WTC11 (cell line): ENCODE results near the gene OBSCN. TPM values are rescaled to one million over a fixed set of nuclear protein-coding genes. Genes with fewer than 3 reads are reported as not detected.

Source experiments
- ATAC-seq: fragments of 200-7000 bp; cut with Tn5 transposase; 2 replicates; pipeline ENCODE4 v1.10.0; 2021; ENCODE audit warnings: mild to moderate bottlenecking, moderate library complexity
- CTCF ChIA-PET: fragments of 300-600 bp; sonication (Branson Sonifier 250); formaldehyde crosslinking; loops from one replicate; lab custom pipeline; 2021; ENCODE audit warnings: antibody characterized with exemption; lab: Charles Lee
- POLR2A ChIA-PET: fragments of 350-600 bp; sonication (Branson Sonifier 250); formaldehyde crosslinking; loops from one replicate; lab custom pipeline; 2021; ENCODE audit warnings: antibody characterized with exemption; lab: Charles Lee
- DNase-seq: peaks from one replicate; pipeline ENCODE4 v3.0.0; 2021; ENCODE audit warnings: low spot score
- H3K27ac Mint-ChIP-seq: 2 replicates; pipeline ENCODE4 v1.8.0; 2021; ENCODE audit warnings: mixed read lengths
- H3K27me3 Mint-ChIP-seq: 2 replicates; pipeline ENCODE4 v1.8.0; 2021; ENCODE audit warnings: low read depth, mild to moderate bottlenecking, moderate library complexity, mixed read lengths
- H3K36me3 Mint-ChIP-seq: 2 replicates; pipeline ENCODE4 v1.8.0; 2021; ENCODE audit warnings: mixed read lengths
- H3K4me1 Mint-ChIP-seq: 2 replicates; pipeline ENCODE4 v1.8.0; 2022; ENCODE audit warnings: mixed read lengths
- H3K4me3 Mint-ChIP-seq: 2 replicates; pipeline ENCODE4 v1.8.0; 2021; ENCODE audit warnings: mild to moderate bottlenecking, moderate library complexity, mixed read lengths
- H3K9me3 Mint-ChIP-seq: 2 replicates; pipeline ENCODE4 v1.8.0; 2021; ENCODE audit warnings: mixed read lengths
- CBFB ChIP-seq: sonication (generic); formaldehyde crosslinking; IDR thresholded peaks from 2 replicates; pipeline ENCODE4 v1.8.1; 2022; ENCODE audit warnings: mild to moderate bottlenecking, low read depth, missing genetic modification reagents
- ELF4 ChIP-seq: sonication (generic); formaldehyde crosslinking; IDR thresholded peaks from 2 replicates; pipeline ENCODE4 v1.8.1; 2022; ENCODE audit warnings: low read depth, mild to moderate bottlenecking, moderate library complexity, missing genetic modification reagents
- FOXK1 ChIP-seq: sonication (generic); formaldehyde crosslinking; IDR thresholded peaks from 2 replicates; pipeline ENCODE4 v1.8.0; 2022; ENCODE audit warnings: mild to moderate bottlenecking, moderate library complexity, missing genetic modification reagents
- HMGA2 ChIP-seq: fragments of 250-450 bp; sonication (Bioruptor Pico); IDR thresholded peaks from 2 replicates; pipeline ENCODE4 v1.4.0; 2021; ENCODE audit warnings: mild to moderate bottlenecking, moderate library complexity
- SMAD3 ChIP-seq: sonication (generic); formaldehyde crosslinking; IDR thresholded peaks from 2 replicates; pipeline ENCODE4 v1.8.0; 2022; ENCODE audit warnings: missing genetic modification reagents, mild to moderate bottlenecking, borderline replicate concordance
- ZNF219 ChIP-seq: sonication (generic); formaldehyde crosslinking; IDR thresholded peaks from 2 replicates; pipeline ENCODE4 v1.8.0; 2023; ENCODE audit warnings: missing genetic modification reagents, mild to moderate bottlenecking, borderline replicate concordance
- ZNF423 ChIP-seq: fragments of 250-450 bp; sonication (Bioruptor Pico); IDR thresholded peaks from 2 replicates; pipeline ENCODE4 v2.1.2; 2022; ENCODE audit warnings: mild to moderate bottlenecking, moderate library complexity
- total RNA-seq: library from RNA; stranded (reverse); gene quantifications from 3 replicates; pipeline ENCODE4 v1.2.3, GENCODE V29; 2021
- TF ChIP-seq, protein P1 (sequence below): fragments of 200-600 bp; IDR thresholded peaks from 2 replicates; pipeline ENCODE4 v1.8.0; 2022; ENCODE audit warnings: antibody characterized with exemption
- TF ChIP-seq, protein P2 (sequence below): sonication (generic); formaldehyde crosslinking; IDR thresholded peaks from 2 replicates; pipeline ENCODE4 v1.8.0; 2022; ENCODE audit warnings: missing genetic modification reagents
- TF ChIP-seq, protein P3 (sequence below): sonication (generic); formaldehyde crosslinking; IDR thresholded peaks from 2 replicates; pipeline ENCODE4 v1.8.0; 2022; ENCODE audit warnings: mild to moderate bottlenecking, missing genetic modification reagents
- TF ChIP-seq, protein P4 (sequence below): sonication (generic); formaldehyde crosslinking; IDR thresholded peaks from 2 replicates; pipeline ENCODE4 v1.8.1; 2023; ENCODE audit warnings: mild to moderate bottlenecking, missing genetic modification reagents, moderate library complexity
- TF ChIP-seq, protein P5 (sequence below): fragments of 250-450 bp; sonication (Bioruptor Pico); conservative IDR thresholded peaks from 2 replicates; pipeline ENCODE4 v1.9.0; 2021; ENCODE audit warnings: mild to moderate bottlenecking
- TF ChIP-seq, protein P6 (sequence below): fragments of 250-450 bp; sonication (Bioruptor Pico); IDR thresholded peaks from 2 replicates; pipeline ENCODE4 v1.9.0; 2021; ENCODE audit warnings: mild to moderate bottlenecking
- TF ChIP-seq, protein P7 (sequence below): fragments of 250-450 bp; sonication (Bioruptor Pico); IDR thresholded peaks from 2 replicates; pipeline ENCODE4 v1.9.0; 2021; ENCODE audit warnings: mild to moderate bottlenecking, borderline replicate concordance
- TF ChIP-seq, protein P8 (sequence below): sonication (generic); formaldehyde crosslinking; IDR thresholded peaks from 2 replicates; pipeline ENCODE4 v1.8.1; 2022; ENCODE audit warnings: missing genetic modification reagents, borderline replicate concordance

OBSCN gene
- total RNA-seq, 1 experiment from 2014 or later, result 38.8 TPM

DNA sequence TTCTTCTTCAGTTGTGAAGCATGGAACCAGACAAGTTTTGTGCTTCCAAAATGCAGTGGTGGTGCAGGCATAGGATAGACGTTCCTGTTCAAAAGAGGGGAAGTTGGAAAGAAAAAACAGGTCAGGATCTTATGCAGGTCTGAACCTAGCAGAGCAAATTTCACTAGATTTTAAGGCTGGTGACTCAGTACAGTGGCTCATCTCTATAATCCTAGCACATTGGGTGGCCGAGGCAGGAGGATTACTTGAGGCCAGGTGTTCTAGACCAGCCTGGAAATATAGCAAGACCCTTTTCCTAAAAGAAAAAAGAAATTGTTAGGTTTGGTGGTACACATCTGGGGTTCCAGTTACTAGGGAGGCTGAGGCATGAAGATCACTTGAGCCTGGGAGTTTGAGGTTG, 88.1 kb downstream of the OBSCN start:
- H3K36me3 Mint-ChIP-seq, result peaks cover 77% of the 10 kb centered on the region
- H3K4me3 Mint-ChIP-seq, result no peak overlapping the region
- CTCF ChIA-PET, result no interaction called here
- ATAC-seq (no peak), DNase-seq (no peak)
- POLR2A ChIA-PET, result no interaction called here
- H3K9me3 Mint-ChIP-seq, result peaks cover 68% of the 10 kb centered on the region
- no peak for TF ChIP-seq FOXK1 (CRISPR knock-in tag)
- TF ChIP-seq, protein P1, sequence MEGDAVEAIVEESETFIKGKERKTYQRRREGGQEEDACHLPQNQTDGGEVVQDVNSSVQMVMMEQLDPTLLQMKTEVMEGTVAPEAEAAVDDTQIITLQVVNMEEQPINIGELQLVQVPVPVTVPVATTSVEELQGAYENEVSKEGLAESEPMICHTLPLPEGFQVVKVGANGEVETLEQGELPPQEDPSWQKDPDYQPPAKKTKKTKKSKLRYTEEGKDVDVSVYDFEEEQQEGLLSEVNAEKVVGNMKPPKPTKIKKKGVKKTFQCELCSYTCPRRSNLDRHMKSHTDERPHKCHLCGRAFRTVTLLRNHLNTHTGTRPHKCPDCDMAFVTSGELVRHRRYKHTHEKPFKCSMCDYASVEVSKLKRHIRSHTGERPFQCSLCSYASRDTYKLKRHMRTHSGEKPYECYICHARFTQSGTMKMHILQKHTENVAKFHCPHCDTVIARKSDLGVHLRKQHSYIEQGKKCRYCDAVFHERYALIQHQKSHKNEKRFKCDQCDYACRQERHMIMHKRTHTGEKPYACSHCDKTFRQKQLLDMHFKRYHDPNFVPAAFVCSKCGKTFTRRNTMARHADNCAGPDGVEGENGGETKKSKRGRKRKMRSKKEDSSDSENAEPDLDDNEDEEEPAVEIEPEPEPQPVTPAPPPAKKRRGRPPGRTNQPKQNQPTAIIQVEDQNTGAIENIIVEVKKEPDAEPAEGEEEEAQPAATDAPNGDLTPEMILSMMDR, result no peak
- TF ChIP-seq ZNF423 (CRISPR knock-in tag), result no peak
- TF ChIP-seq CBFB (CRISPR knock-in tag), result no peak
- no peaks in the 10 kb centered on the region for H3K4me1 Mint-ChIP-seq
- no peaks in the 10 kb centered on the region; the same call in none of the 2 replicates for H3K27me3 Mint-ChIP-seq
- no peak overlapping the region for H3K27ac Mint-ChIP-seq

DNA sequence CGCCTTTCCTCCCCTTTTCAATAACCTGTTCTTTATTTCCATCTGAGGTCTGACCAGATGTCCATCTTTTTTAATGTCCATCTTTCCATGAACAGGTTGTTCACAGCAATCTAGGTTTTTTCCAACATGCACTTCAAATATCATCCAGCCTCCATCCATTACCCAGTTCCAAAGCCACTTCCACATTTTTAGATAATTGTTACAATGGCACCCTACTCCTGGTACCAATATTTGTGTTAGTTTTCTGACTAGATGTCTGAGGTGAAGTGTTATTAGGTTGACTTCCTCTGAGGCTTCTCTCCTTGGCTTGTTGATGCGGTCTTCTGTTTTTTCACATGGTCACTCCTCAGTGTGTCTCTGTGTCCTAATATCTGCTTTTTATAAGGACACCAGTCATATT, 89.4 kb downstream of the OBSCN start:
- peaks cover 90% of the 10 kb centered on the region for H3K36me3 Mint-ChIP-seq
- POLR2A ChIA-PET, result no interaction called here
- peaks cover 80% of the 10 kb centered on the region for H3K9me3 Mint-ChIP-seq
- H3K27ac Mint-ChIP-seq, result no peak overlapping the region
- no peak overlapping the region for H3K4me3 Mint-ChIP-seq
- peaks cover 3% of the 10 kb centered on the region for H3K27me3 Mint-ChIP-seq
- no peaks in the 10 kb centered on the region for H3K4me1 Mint-ChIP-seq
- ATAC-seq (no peak), DNase-seq (no peak)
- CTCF ChIA-PET, result no interaction called here
- TF ChIP-seq, protein P2, sequence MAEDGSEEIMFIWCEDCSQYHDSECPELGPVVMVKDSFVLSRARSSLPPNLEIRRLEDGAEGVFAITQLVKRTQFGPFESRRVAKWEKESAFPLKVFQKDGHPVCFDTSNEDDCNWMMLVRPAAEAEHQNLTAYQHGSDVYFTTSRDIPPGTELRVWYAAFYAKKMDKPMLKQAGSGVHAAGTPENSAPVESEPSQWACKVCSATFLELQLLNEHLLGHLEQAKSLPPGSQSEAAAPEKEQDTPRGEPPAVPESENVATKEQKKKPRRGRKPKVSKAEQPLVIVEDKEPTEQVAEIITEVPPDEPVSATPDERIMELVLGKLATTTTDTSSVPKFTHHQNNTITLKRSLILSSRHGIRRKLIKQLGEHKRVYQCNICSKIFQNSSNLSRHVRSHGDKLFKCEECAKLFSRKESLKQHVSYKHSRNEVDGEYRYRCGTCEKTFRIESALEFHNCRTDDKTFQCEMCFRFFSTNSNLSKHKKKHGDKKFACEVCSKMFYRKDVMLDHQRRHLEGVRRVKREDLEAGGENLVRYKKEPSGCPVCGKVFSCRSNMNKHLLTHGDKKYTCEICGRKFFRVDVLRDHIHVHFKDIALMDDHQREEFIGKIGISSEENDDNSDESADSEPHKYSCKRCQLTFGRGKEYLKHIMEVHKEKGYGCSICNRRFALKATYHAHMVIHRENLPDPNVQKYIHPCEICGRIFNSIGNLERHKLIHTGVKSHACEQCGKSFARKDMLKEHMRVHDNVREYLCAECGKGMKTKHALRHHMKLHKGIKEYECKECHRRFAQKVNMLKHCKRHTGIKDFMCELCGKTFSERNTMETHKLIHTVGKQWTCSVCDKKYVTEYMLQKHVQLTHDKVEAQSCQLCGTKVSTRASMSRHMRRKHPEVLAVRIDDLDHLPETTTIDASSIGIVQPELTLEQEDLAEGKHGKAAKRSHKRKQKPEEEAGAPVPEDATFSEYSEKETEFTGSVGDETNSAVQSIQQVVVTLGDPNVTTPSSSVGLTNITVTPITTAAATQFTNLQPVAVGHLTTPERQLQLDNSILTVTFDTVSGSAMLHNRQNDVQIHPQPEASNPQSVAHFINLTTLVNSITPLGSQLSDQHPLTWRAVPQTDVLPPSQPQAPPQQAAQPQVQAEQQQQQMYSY, result no peak
- TF ChIP-seq ELF4 (CRISPR knock-in tag) (no peak), HMGA2 (no peak), ZNF219 (no peak), SMAD3 (CRISPR knock-in tag) (no peak)
- TF ChIP-seq, protein P3, sequence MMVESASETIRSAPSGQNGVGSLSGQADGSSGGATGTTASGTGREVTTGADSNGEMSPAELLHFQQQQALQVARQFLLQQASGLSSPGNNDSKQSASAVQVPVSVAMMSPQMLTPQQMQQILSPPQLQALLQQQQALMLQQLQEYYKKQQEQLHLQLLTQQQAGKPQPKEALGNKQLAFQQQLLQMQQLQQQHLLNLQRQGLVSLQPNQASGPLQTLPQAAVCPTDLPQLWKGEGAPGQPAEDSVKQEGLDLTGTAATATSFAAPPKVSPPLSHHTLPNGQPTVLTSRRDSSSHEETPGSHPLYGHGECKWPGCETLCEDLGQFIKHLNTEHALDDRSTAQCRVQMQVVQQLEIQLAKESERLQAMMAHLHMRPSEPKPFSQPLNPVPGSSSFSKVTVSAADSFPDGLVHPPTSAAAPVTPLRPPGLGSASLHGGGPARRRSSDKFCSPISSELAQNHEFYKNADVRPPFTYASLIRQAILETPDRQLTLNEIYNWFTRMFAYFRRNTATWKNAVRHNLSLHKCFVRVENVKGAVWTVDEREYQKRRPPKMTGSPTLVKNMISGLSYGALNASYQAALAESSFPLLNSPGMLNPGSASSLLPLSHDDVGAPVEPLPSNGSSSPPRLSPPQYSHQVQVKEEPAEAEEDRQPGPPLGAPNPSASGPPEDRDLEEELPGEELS (CRISPR knock-in tag), result no peak
- TF ChIP-seq, protein P4, sequence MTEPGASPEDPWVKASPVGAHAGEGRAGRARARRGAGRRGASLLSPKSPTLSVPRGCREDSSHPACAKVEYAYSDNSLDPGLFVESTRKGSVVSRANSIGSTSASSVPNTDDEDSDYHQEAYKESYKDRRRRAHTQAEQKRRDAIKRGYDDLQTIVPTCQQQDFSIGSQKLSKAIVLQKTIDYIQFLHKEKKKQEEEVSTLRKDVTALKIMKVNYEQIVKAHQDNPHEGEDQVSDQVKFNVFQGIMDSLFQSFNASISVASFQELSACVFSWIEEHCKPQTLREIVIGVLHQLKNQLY (CRISPR knock-in tag), result no peak
- TF ChIP-seq, protein P5, sequence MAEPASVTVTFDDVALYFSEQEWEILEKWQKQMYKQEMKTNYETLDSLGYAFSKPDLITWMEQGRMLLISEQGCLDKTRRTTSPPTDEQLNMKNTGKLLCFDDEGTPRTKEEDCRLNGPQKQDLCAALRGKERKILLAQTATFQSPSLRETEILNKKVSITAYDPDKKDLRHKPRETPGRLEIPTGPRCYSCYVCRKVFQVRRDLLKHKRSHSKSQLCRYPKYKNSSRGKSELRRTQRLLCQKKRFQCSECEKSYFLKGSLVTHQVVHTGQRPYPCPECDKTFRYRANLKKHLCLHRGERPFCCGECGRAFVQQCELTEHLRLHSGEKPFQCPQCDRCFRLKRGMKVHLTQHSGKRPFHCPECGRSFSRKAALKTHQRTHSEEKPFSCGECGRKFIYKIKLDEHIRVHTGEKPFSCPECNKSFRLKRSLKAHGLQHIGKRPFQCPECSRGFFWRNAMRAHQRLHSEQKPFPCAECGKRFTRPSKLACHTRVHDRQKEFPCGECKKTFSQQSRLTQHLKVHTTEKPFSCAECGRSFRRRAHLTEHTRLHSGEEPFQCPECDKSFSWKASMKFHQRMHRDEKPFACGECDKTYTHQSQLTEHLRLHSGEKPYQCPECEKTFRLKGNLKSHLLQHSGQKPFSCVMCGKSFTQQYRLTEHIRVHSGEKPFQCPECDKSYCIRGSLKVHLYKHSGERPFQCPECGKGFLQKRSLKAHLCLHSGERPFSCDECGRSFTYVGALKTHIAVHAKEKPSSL, result no peak
- TF ChIP-seq, protein P6, sequence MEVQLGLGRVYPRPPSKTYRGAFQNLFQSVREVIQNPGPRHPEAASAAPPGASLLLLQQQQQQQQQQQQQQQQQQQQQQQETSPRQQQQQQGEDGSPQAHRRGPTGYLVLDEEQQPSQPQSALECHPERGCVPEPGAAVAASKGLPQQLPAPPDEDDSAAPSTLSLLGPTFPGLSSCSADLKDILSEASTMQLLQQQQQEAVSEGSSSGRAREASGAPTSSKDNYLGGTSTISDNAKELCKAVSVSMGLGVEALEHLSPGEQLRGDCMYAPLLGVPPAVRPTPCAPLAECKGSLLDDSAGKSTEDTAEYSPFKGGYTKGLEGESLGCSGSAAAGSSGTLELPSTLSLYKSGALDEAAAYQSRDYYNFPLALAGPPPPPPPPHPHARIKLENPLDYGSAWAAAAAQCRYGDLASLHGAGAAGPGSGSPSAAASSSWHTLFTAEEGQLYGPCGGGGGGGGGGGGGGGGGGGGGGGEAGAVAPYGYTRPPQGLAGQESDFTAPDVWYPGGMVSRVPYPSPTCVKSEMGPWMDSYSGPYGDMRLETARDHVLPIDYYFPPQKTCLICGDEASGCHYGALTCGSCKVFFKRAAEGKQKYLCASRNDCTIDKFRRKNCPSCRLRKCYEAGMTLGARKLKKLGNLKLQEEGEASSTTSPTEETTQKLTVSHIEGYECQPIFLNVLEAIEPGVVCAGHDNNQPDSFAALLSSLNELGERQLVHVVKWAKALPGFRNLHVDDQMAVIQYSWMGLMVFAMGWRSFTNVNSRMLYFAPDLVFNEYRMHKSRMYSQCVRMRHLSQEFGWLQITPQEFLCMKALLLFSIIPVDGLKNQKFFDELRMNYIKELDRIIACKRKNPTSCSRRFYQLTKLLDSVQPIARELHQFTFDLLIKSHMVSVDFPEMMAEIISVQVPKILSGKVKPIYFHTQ (CRISPR knock-in tag), result no peak
- TF ChIP-seq, protein P7, sequence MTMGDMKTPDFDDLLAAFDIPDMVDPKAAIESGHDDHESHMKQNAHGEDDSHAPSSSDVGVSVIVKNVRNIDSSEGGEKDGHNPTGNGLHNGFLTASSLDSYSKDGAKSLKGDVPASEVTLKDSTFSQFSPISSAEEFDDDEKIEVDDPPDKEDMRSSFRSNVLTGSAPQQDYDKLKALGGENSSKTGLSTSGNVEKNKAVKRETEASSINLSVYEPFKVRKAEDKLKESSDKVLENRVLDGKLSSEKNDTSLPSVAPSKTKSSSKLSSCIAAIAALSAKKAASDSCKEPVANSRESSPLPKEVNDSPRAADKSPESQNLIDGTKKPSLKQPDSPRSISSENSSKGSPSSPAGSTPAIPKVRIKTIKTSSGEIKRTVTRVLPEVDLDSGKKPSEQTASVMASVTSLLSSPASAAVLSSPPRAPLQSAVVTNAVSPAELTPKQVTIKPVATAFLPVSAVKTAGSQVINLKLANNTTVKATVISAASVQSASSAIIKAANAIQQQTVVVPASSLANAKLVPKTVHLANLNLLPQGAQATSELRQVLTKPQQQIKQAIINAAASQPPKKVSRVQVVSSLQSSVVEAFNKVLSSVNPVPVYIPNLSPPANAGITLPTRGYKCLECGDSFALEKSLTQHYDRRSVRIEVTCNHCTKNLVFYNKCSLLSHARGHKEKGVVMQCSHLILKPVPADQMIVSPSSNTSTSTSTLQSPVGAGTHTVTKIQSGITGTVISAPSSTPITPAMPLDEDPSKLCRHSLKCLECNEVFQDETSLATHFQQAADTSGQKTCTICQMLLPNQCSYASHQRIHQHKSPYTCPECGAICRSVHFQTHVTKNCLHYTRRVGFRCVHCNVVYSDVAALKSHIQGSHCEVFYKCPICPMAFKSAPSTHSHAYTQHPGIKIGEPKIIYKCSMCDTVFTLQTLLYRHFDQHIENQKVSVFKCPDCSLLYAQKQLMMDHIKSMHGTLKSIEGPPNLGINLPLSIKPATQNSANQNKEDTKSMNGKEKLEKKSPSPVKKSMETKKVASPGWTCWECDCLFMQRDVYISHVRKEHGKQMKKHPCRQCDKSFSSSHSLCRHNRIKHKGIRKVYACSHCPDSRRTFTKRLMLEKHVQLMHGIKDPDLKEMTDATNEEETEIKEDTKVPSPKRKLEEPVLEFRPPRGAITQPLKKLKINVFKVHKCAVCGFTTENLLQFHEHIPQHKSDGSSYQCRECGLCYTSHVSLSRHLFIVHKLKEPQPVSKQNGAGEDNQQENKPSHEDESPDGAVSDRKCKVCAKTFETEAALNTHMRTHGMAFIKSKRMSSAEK (CRISPR knock-in tag), result no peak
- TF ChIP-seq, protein P8, sequence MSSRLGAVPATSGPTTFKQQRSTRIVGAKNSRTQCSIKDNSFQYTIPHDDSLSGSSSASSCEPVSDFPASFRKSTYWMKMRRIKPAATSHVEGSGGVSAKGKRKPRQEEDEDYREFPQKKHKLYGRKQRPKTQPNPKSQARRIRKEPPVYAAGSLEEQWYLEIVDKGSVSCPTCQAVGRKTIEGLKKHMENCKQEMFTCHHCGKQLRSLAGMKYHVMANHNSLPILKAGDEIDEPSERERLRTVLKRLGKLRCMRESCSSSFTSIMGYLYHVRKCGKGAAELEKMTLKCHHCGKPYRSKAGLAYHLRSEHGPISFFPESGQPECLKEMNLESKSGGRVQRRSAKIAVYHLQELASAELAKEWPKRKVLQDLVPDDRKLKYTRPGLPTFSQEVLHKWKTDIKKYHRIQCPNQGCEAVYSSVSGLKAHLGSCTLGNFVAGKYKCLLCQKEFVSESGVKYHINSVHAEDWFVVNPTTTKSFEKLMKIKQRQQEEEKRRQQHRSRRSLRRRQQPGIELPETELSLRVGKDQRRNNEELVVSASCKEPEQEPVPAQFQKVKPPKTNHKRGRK, result no peak
